22Rv1 (cell line): ENCODE results near the gene PARN.

Experiments used
- H3K27ac ChIP-seq: fragments of 450-650 bp; 2 replicates; pipeline ENCODE4 v1.5.1; 2017
- CTCF ChIP-seq: fragments of 450-650 bp; IDR thresholded peaks from 2 replicates; pipeline ENCODE4 v1.5.1; 2017; ENCODE audit warnings: mild to moderate bottlenecking
- ZFX ChIP-seq: fragments of 450-650 bp; IDR thresholded peaks from 2 replicates; pipeline ENCODE4 v1.6.1; 2017; ENCODE audit warnings: antibody characterized with exemption, borderline replicate concordance

PARN gene

GRCh38 chr16:14510939-14511799 lies 118.9 kb downstream of the PARN start:
- no peak for TF ChIP-seq ZFX
- no peak for TF ChIP-seq CTCF
- H3K27ac ChIP-seq: no peak overlapping the region

- H3K27ac ChIP-seq: no peak overlapping the region
- TF ChIP-seq ZFX (no peak), CTCF (no peak)
Observed at GRCh38 chr16:14510581-14510938, 119.5 kb downstream of the PARN start.

GRCh38 chr16:14509675-14510132 lies 120.4 kb downstream of the PARN start:
- no peak for TF ChIP-seq ZFX
- no peak for TF ChIP-seq CTCF
- no peak overlapping the region for H3K27ac ChIP-seq

- TF ChIP-seq CTCF: no peak
- TF ChIP-seq ZFX: no peak
- H3K27ac ChIP-seq: no peak overlapping the region
Observed at GRCh38 chr16:14509055-14509454, 121.0 kb downstream of the PARN start.

GRCh38 chr16:14505846-14506245 lies 124.2 kb downstream of the PARN start:
- H3K27ac ChIP-seq: no peak overlapping the region
- TF ChIP-seq ZFX (no peak), CTCF (no peak)

- H3K27ac ChIP-seq: no peak overlapping the region
- TF ChIP-seq CTCF (no peak), ZFX (no peak)
Observed at GRCh38 chr16:14502932-14503741, 126.9 kb downstream of the PARN start.
